HG03025 (cell line): ENCODE data around the gene SH2D3A.
A peak's percentile ranks its signal among the peaks of the same experiment; 100 is the strongest.
"Not testable (repeated sequence)": the region's sequence is repeated elsewhere in the genome, so short reads cannot be mapped to it uniquely, and the experiment has no call there.

Experiments used
- ATAC-seq: cut with Tn5 transposase; IDR thresholded peaks from one replicate; pipeline ENCODE4 v1.9.1; 2021; ENCODE audit warnings: mild to moderate bottlenecking, moderate library complexity; ENCODE audit not compliant: unreplicated experiment, low FRiP score

SH2D3A gene

GRCh38 chr19:6762253-6762797 lies 4.9 kb downstream of the SH2D3A start:
- not testable (repeated sequence) for ATAC-seq

GRCh38 chr19:6761053-6761676 lies 6.1 kb downstream of the SH2D3A start:
- no peak for ATAC-seq

- ATAC-seq = no peak
Observed at GRCh38 chr19:6760606-6761005, 6.6 kb downstream of the SH2D3A start.

GRCh38 chr19:6754653-6755463 lies 12.4 kb downstream of the SH2D3A start:
- no peak for ATAC-seq

- ATAC-seq = no peak
Observed at GRCh38 chr19:6754136-6754535, 13.1 kb downstream of the SH2D3A start.

GRCh38 chr19:6753178-6754031 lies 13.8 kb downstream of the SH2D3A start:
- peak; percentile 55 for ATAC-seq

GRCh38 chr19:6752256-6753177 lies 14.7 kb downstream of the SH2D3A start:
- no peak for ATAC-seq

- no peak for ATAC-seq
Observed at GRCh38 chr19:6751189-6751588, 16.0 kb downstream of the SH2D3A start.

- ATAC-seq = no peak
Observed at GRCh38 chr19:6750062-6750461, 17.2 kb downstream of the SH2D3A start.

- ATAC-seq = not testable (repeated sequence)
Observed at GRCh38 chr19:6748543-6748942, 18.7 kb downstream of the SH2D3A start.

GRCh38 chr19:6745965-6746364 lies 21.3 kb downstream of the SH2D3A start:
- no peak for ATAC-seq

- no peak for ATAC-seq
Observed at GRCh38 chr19:6744381-6745301, 22.6 kb downstream of the SH2D3A start.

GRCh38 chr19:6743714-6744380 lies 23.4 kb downstream of the SH2D3A start:
- ATAC-seq = no peak

- no peak for ATAC-seq
Observed at GRCh38 chr19:6743066-6743465, 24.2 kb downstream of the SH2D3A start.

- no peak for ATAC-seq
Observed at GRCh38 chr19:6740589-6741343, 26.5 kb downstream of the SH2D3A start.

- ATAC-seq = no peak
Observed at GRCh38 chr19:6739883-6740588, 27.2 kb downstream of the SH2D3A start.

- no peak for ATAC-seq
Observed at GRCh38 chr19:6739390-6739882, 27.8 kb downstream of the SH2D3A start, which contains the start of gene TRIP10. TSS of gene TRIP10 (plus strand) at chr19:6739680. CDS start at chr19:6739762, 82 bp downstream.
